GM12892 (cell line): Measurements from ENCODE around the gene ARL6IP4.

Source experiments
- POLR2A ChIP-seq: IDR thresholded peaks from 2 replicates; pipeline ENCODE4 v1.6.1; 2011; ENCODE audit warnings: low read depth, low read length, control low read depth
- POLR2AphosphoS5 ChIP-seq: IDR thresholded peaks from 2 replicates; pipeline ENCODE4 v1.6.1; 2011; ENCODE audit warnings: low read depth, low read length, control low read depth
- TAF1 ChIP-seq: IDR thresholded peaks from 2 replicates; pipeline ENCODE4 v1.6.1; 2011; ENCODE audit warnings: low read depth, mild to moderate bottlenecking, control low read depth, low read length, borderline replicate concordance

DNA sequence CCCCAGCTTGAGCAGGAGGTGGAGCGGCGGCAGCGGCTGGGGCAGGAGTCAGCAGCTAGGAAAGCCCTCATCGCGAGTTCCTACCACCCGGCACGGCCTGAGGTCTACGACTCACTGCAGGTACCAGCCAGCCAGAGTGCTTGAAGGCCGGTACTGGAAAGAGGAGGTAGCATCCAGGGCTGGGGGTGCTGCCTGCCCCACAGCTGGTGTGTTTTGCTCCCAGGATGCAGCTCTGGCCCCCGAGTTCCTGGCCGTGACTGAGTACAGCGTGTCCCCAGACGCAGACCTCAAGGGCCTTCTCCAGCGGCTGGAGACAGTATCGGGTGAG lies 3.9 kb upstream of the ARL6IP4 start:
- TF ChIP-seq POLR2A (no peak), POLR2AphosphoS5 (no peak), TAF1 (no peak)
